ENCODE results near the gene DIPK1B. TPM values are rescaled to one million over a fixed set of nuclear protein-coding genes. Genes with fewer than 3 reads are reported as not detected.

DIPK1B gene
- polyA plus RNA-seq, 1 donor from 2014 or later = 65.1 TPM

DNA sequence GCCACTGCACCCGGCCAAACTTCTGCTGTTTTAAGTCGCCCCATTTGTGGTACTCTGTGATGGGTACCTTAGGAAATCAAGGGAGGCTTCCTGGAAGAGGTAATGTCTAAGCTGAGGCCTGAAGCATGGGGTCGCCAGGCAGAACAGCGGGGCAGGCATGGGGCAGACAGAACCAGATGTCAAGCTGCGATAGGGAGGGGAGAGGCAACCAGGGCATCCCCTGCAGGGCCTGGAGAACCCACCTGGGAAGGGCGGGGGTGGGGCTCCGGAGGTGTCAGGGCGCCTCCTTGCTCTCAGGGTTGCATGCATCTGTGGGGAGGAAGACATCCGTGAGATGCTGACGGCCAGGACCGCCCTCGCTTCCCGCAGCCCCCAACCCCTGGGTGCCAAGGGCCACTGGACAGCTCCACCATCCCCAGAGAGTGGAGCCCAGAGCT lies 49.2 kb downstream of the DIPK1B start:
- H3K9ac ChIP-seq (ENCODE audit: low read length) = no peak overlapping the region
- no peaks in the 10 kb centered on the region for H3K36me3 ChIP-seq (ENCODE audit: insufficient read depth, low read length)
- no peaks in the 10 kb centered on the region for H3K79me2 ChIP-seq (replicated peaks; ENCODE audit: insufficient read depth, low read length)
- TF ChIP-seq RAD21 (conservative IDR thresholded peaks at IDR 0.05) = no peak
- TF ChIP-seq SMC3 (conservative IDR thresholded peaks at IDR 0.05; ENCODE audit: poor library complexity) = no peak
- no peak for TF ChIP-seq POLR2AphosphoS5 (IDR thresholded peaks at IDR 0.05)
- no peak for TF ChIP-seq TAF1 (IDR thresholded peaks at IDR 0.05; ENCODE audit: low read depth)
- TF ChIP-seq EP300 (conservative IDR thresholded peaks at IDR 0.05; ENCODE audit: poor library complexity, severe bottlenecking) = no peak
- TF ChIP-seq EZH2 (IDR thresholded peaks at IDR 0.05; ENCODE audit: borderline replicate concordance, insufficient read depth, low read length, poor library complexity, severe bottlenecking) = no peak
- H3K9me2 ChIP-seq (ENCODE audit: insufficient read depth, low read length) = no peaks in the 10 kb centered on the region
- H3F3A ChIP-seq (ENCODE audit: insufficient read depth, low read length, poor library complexity, severe bottlenecking) = no peaks in the 10 kb centered on the region
- no peaks in the 10 kb centered on the region for H3K27me3 ChIP-seq (ENCODE audit: insufficient read depth, low read depth, low read length)
- no peak overlapping the region for H3K27ac ChIP-seq (ENCODE audit: low read length)
- no peak overlapping the region for H3K4me3 ChIP-seq (ENCODE audit: low read length)
- H3K4me2 ChIP-seq (ENCODE audit: low read length) = no peak overlapping the region
- no peaks in the 10 kb centered on the region for H4K20me1 ChIP-seq (ENCODE audit: insufficient read depth)
- H3K9me3 ChIP-seq (ENCODE audit: low read length) = no peaks in the 10 kb centered on the region
- no peak overlapping the region for H2AFZ ChIP-seq (ENCODE audit: low read depth, low read length)

- Histone ChIP-seq H3K27ac (ENCODE audit: low read length) (no peak overlapping the region), H3K4me2 (ENCODE audit: low read length) (no peak overlapping the region), H2AFZ (ENCODE audit: low read depth, low read length) (no peak overlapping the region), H3F3A (ENCODE audit: insufficient read depth, low read length, poor library complexity, severe bottlenecking) (no peaks in the 10 kb centered on the region), H3K9me2 (ENCODE audit: insufficient read depth, low read length) (no peaks in the 10 kb centered on the region), H3K9ac (ENCODE audit: low read length) (no peak overlapping the region), H3K9me3 (ENCODE audit: low read length) (no peaks in the 10 kb centered on the region), H3K36me3 (ENCODE audit: insufficient read depth, low read length) (no peaks in the 10 kb centered on the region), H3K27me3 (ENCODE audit: insufficient read depth, low read depth, low read length) (no peaks in the 10 kb centered on the region), H4K20me1 (ENCODE audit: insufficient read depth) (no peaks in the 10 kb centered on the region), H3K79me2 (replicated peaks; ENCODE audit: insufficient read depth, low read length) (no peaks in the 10 kb centered on the region), H3K4me3 (ENCODE audit: low read length) (no peak overlapping the region)
- TF ChIP-seq RAD21 (conservative IDR thresholded peaks at IDR 0.05) = no peak
- TF ChIP-seq, protein P1, sequence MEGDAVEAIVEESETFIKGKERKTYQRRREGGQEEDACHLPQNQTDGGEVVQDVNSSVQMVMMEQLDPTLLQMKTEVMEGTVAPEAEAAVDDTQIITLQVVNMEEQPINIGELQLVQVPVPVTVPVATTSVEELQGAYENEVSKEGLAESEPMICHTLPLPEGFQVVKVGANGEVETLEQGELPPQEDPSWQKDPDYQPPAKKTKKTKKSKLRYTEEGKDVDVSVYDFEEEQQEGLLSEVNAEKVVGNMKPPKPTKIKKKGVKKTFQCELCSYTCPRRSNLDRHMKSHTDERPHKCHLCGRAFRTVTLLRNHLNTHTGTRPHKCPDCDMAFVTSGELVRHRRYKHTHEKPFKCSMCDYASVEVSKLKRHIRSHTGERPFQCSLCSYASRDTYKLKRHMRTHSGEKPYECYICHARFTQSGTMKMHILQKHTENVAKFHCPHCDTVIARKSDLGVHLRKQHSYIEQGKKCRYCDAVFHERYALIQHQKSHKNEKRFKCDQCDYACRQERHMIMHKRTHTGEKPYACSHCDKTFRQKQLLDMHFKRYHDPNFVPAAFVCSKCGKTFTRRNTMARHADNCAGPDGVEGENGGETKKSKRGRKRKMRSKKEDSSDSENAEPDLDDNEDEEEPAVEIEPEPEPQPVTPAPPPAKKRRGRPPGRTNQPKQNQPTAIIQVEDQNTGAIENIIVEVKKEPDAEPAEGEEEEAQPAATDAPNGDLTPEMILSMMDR (IDR thresholded peaks at IDR 0.05; ENCODE audit: poor library complexity, severe bottlenecking) = no peak
- no peak for TF ChIP-seq EP300 (conservative IDR thresholded peaks at IDR 0.05; ENCODE audit: poor library complexity, severe bottlenecking)
Measured at GRCh38 chr9:136762221-136762691, 49.9 kb downstream of the DIPK1B start.

DNA sequence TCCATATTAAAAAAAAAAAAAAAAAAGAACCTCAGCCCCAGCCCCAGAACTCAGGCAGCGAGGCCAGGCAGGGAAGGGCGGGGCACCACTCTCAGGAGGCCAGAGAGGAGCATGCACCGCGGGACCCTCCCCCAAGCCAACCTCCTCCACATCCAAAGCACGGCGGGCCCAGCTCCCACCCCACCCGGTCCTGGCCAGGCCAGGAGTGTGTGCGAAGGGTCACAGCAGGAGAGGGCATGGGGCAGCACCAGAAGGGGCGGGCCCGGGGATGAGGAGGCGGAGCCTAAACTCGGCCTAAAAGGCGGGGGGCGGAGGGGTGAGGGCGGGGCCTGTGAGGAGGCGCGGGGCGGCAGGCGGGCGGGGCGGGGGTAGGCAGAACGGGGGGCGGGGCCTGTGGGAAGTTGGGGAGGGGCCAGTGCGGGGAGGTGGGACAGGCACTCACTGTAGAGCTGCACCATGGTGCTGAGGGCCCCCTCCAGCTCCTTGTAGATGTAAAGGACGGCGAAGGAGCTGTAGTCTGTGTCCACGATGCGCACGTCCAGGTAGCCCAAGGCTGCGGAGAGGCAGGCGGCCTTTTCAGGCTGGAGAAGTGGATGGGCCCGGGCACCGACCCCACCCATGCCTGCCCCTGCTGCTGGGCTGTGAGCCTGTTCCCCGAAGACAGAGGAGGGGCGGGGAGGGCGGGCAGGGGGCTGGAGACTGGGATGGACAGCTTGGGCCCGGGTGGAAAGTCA lies 50.7 kb downstream of the DIPK1B start:
- Histone ChIP-seq H2AFZ (ENCODE audit: low read depth, low read length) (no peak overlapping the region), H3K4me2 (ENCODE audit: low read length) (no peak overlapping the region), H3K9me3 (ENCODE audit: low read length) (no peaks in the 10 kb centered on the region), H3K79me2 (replicated peaks; ENCODE audit: insufficient read depth, low read length) (no peaks in the 10 kb centered on the region), H3K9ac (ENCODE audit: low read length) (no peak overlapping the region), H3K27me3 (ENCODE audit: insufficient read depth, low read depth, low read length) (no peaks in the 10 kb centered on the region), H3F3A (ENCODE audit: insufficient read depth, low read length, poor library complexity, severe bottlenecking) (no peaks in the 10 kb centered on the region), H3K9me2 (ENCODE audit: insufficient read depth, low read length) (no peaks in the 10 kb centered on the region), H3K36me3 (ENCODE audit: insufficient read depth, low read length) (no peaks in the 10 kb centered on the region), H3K4me3 (ENCODE audit: low read length) (no peak overlapping the region), H3K27ac (ENCODE audit: low read length) (no peak overlapping the region), H4K20me1 (ENCODE audit: insufficient read depth) (no peaks in the 10 kb centered on the region)
- TF ChIP-seq POLR2AphosphoS5 (IDR thresholded peaks at IDR 0.05) (no peak), RAD21 (conservative IDR thresholded peaks at IDR 0.05) (no peak), EZH2 (IDR thresholded peaks at IDR 0.05; ENCODE audit: borderline replicate concordance, insufficient read depth, low read length, poor library complexity, severe bottlenecking) (no peak), MXI1 (conservative IDR thresholded peaks at IDR 0.05; ENCODE audit: poor library complexity, severe bottlenecking) (no peak), SMC3 (conservative IDR thresholded peaks at IDR 0.05; ENCODE audit: poor library complexity) (no peak), TAF1 (IDR thresholded peaks at IDR 0.05; ENCODE audit: low read depth) (no peak), EP300 (conservative IDR thresholded peaks at IDR 0.05; ENCODE audit: poor library complexity, severe bottlenecking) (no peak)
- TF ChIP-seq, protein P1 (IDR thresholded peaks at IDR 0.05; ENCODE audit: poor library complexity, severe bottlenecking) = no peak
- TF ChIP-seq, protein P2, sequence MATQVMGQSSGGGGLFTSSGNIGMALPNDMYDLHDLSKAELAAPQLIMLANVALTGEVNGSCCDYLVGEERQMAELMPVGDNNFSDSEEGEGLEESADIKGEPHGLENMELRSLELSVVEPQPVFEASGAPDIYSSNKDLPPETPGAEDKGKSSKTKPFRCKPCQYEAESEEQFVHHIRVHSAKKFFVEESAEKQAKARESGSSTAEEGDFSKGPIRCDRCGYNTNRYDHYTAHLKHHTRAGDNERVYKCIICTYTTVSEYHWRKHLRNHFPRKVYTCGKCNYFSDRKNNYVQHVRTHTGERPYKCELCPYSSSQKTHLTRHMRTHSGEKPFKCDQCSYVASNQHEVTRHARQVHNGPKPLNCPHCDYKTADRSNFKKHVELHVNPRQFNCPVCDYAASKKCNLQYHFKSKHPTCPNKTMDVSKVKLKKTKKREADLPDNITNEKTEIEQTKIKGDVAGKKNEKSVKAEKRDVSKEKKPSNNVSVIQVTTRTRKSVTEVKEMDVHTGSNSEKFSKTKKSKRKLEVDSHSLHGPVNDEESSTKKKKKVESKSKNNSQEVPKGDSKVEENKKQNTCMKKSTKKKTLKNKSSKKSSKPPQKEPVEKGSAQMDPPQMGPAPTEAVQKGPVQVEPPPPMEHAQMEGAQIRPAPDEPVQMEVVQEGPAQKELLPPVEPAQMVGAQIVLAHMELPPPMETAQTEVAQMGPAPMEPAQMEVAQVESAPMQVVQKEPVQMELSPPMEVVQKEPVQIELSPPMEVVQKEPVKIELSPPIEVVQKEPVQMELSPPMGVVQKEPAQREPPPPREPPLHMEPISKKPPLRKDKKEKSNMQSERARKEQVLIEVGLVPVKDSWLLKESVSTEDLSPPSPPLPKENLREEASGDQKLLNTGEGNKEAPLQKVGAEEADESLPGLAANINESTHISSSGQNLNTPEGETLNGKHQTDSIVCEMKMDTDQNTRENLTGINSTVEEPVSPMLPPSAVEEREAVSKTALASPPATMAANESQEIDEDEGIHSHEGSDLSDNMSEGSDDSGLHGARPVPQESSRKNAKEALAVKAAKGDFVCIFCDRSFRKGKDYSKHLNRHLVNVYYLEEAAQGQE (IDR thresholded peaks at IDR 0.05; ENCODE audit: borderline replicate concordance) = no peak

Data from neural cell (in vitro differentiated cells).